Fibroblast of mammary gland (primary cell): ENCODE results near the gene PLXNC1.

Experiments
- DNase-seq: peaks from one replicate; pipeline ENCODE4 v3.0.0-alpha.2; 2010; ENCODE audit warnings: low read depth
- H3K4me3 ChIP-seq: 2 replicates; pipeline ENCODE4 v1.5.1; 2011; ENCODE audit warnings: low read depth, mild to moderate bottlenecking, low read length, moderate library complexity; ENCODE audit not compliant: control insufficient read depth
- CTCF ChIP-seq: conservative IDR thresholded peaks from 2 replicates; pipeline ENCODE4 v1.5.1; 2011; ENCODE audit warnings: low read depth, low read length, inconsistent platforms; ENCODE audit not compliant: control insufficient read depth, insufficient read depth

PLXNC1 gene

DNA sequence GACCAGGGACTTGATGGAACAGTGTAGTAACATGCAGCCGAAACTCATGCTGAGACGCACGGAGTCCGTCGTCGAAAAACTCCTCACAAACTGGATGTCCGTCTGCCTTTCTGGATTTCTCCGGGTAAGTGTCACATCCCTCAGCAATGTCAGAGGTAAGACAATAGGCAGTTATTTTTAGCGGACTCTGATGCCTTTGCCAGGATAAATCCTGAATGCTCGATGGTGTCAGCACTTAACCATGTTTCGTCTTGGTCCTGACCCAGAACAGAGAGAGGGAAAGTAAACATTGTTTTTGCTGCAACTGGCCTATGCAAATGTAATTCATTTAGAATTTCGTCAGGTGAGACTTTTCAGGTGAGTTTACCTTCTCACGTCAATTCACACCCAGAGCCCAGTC is 112.3 kb downstream of the PLXNC1 start:
- DNase-seq: no peak
- TF ChIP-seq CTCF: no peak
- H3K4me3 ChIP-seq: no peak overlapping the region

GRCh38 chr12:94261119-94261518 is 112.7 kb downstream of the PLXNC1 start:
- TF ChIP-seq CTCF: no peak
- H3K4me3 ChIP-seq: no peak overlapping the region
- DNase-seq: no peak

DNA sequence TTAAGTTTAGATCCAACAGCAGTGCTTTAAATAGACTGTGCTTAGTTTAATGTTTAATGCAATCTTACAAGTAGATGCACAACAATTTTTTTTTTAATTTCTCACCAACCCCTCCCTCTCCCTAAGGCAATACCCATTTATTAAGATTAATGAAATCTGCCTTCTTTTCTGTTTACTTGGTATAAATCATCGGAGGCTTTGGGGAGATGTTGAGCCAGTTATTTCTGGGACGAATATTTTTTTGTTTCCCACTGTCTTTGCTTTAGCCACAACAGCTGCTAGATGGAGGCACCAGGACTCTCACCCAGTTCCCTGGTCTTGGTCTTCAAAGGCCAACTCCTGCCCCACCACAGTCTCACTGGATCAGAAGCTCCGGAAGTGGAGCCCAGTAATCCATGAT is 113.4 kb downstream of the PLXNC1 start:
- H3K4me3 ChIP-seq: peak overlapping the region; percentile 71
- no peak for TF ChIP-seq CTCF
- no peak for DNase-seq

DNA sequence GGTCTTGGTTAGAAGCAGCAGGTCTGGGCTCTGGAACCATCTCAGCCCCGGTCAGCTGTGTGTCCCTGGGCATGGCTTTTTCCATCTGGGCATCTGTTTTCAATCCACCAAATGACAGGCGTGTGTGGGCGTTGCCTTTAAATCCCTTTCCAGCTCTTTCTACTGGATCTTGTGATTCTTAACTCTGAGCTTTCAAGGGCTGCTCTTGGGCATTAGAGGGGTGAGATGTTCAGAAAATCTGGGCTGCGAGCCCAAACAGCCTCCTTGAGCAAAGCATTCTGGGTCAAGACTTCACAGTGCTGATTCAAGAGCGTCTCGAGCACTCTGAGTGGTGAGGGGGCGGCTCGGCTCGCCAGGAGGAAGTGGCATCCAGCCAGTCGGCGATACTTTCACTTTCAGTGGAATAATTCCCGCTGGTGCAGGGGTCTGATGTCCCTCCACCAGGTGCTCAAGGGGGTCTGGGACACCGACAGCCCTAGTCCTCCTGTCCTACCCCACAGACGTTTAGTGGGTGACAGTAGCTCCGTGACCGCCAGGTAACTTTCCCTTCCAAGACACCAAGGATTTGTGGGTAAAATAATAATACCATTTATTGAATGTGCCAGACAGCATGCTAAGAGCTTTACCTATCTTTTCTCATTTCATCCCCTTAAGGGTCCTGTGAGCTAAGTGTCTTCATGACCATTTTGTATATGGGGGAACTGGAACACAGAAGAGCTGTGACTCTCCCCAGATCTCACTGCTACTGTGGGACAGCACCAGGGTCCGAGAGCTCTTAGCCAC is 114.0 kb downstream of the PLXNC1 start:
- peak overlapping the region; percentile 71 for H3K4me3 ChIP-seq
- TF ChIP-seq CTCF: no peak
- DNase-seq: peak; percentile 99

DNA sequence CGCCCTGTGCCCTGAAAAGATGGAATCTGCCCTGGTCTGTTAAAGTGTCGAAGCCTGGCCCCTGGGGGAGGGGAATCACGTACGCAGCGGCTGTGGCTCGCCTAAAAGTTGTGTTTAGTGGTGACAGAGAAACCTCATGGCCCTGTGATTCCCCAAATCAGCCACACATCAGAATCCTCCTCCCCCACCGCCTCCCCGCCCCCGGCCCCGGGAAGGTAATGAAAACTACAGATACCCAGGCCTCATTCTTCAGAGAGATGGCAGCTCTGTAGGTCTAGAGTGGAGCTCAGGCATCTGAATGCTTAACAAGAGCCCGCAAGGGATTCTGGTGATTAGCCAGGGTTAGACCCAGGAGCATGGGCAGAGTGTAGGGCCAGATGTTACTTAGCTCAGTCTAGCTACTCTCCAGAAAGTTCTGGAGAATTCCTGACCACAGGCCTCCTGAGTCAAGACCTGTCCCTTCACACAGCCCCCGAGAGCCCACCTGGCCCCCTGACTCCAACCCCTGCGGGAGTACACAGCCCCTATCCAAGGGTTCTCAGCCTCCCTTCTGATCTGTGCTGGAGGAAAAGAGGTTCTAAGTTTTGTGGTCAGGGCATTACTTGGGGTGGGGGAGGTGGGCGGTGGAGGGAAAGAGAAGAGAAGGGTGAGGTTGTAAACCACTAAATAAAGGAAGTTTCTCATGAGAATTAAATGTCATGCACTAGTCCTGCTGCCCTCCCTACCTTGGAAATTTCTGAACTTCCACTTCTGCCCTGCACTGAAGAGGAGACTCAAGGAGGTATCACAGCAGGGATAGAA is 114.8 kb downstream of the PLXNC1 start:
- DNase-seq: no peak
- H3K4me3 ChIP-seq: peak overlapping the region; percentile 71
- TF ChIP-seq CTCF: no peak

DNA sequence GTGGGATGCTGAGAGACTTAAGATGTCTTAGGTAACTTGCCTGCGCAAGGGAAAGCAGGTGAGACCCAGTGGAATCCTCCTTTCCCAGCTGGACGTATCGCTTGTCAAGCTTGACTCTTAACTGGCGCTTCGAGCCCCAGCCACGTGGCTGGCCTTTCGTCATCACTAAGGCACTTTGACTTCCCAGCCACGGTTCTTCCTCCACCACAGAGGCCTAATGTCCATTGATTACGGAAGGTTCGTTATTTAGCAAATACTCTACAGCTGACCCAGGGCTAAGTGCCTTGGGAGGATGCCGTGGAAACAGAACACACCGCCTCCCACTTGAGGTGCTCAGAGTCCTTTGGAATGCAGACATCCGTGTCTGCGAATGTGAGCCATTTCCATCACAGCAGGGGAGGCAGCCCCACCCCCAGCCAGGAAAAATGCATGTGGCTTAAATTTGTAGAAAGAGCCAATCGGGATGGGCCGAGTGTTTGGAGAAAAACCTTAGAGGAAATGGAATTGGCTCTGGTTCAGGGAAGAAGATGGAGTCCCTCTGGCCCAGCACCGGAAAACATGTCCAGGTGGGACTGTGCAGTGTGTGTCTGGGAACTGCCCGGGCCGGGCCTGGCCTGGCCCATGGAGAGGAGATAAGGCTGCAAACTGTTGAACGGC is 115.7 kb downstream of the PLXNC1 start:
- TF ChIP-seq CTCF: no peak
- peak; percentile 26 for DNase-seq
- H3K4me3 ChIP-seq: no peak overlapping the region
